Measurements from ENCODE around the gene C1QL4.
"Not testable (repeated sequence)": the region's sequence is repeated elsewhere in the genome, so short reads cannot be mapped to it uniquely, and the experiment has no call there.

The C1QL4 gene

GRCh38 chr12:49333778-49334177, 3.2 kb downstream of the C1QL4 start:
- DNase-seq (ENCODE audit: low spot score), result not testable (repeated sequence)

DNA sequence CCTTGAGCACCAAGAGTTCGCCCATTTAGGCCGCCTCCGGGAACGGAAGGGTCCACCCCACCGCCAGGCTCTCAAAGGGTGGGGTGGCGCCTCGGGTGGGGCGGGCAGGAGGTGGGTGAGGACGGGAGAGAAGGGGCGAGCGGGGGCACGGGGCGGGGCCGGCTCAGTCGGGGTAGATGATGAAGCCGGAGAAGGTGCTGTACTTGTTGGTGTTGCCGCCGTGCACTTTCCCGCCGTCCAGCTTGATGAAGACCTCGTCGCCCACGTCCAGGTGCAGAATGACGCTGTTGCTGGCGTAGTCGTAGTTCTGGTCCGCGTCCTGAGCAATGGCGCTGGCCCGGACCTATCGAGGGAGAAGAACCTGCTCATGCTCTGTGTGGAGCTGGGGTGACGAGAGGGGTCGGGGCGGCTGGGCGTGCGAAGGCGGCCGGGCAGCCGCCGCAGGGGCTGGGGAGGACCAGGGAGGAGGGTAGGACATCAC, 4.1 kb downstream of the C1QL4 start:
- no peak for DNase-seq (ENCODE audit: low spot score)

- DNase-seq (ENCODE audit: low spot score), result no peak
These were observed 4.5 kb downstream of the C1QL4 start for GRCh38 chr12:49332441-49332861.

DNA sequence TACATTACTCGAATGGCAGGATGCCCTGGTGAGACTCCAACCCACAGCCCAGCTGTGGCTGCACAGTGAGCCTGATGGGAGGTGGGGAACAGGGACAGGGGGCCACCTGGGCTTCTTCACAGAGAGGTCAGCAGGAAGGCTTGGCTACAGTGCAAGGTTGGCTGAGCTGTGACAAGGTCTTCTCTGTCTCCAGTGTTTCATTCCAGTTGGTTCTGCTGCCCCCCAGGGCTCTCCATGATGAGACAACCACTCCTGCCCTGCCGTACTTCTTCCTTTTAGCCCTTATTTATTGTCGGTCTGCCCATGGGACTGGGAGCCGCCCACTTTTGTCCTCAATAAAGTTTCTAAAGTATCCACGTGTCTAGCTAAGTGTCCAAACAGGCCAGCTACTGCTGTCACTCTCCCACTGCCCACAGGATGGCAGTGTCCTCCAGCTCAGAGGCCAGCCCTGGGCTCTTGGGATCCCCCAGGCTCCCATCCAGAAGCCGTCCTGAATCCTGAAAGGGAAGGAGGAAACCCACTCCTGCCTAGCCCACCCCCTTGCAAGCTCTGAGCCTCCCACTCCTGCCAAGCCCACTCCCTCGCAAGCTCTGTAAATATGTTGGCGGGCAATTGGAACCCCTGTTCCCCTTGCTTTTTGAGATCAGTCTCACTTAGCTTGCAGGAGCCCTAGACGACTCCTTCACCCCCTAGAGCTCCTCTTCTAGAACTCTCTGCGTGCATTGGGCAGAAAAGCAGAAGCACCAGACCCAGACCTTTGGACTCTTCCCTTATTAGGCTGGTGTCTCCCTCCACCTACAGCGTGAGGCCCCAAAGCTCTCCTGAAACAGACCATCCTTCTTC, 5.4 kb downstream of the C1QL4 start:
- peak; percentile 81 for DNase-seq (ENCODE audit: low spot score)

DNA sequence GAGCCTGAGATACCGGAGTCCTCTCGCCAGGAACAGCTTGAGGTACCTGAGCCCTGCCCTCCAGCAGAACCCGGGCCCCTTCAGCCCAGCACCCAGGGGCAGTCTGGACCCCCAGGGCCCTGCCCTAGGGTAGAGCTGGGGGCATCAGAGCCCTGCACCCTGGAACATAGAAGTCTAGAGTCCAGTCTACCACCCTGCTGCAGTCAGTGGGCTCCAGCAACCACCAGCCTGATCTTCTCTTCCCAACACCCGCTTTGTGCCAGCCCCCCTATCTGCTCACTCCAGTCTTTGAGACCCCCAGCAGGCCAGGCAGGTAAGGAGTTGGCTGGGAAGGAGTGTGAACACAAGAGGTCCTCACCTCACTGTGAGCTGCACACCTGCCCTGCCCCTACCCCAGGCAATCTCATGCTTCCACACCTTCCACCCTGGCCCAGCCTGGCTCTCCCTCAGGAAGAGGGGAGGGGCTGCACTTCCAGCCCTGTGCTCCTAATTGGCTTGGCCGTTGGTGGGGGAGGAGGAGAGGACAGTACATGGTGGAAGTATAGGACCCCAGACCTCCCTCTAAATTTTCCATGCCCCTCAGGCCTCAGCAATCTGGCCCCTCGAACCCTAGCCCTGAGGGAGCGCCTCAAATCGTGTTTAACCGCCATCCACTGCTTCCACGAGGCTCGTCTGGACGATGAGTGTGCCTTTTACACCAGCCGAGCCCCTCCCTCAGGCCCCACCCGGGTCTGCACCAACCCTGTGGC, 6.2 kb downstream of the C1QL4 start:
- no peak for DNase-seq (ENCODE audit: low spot score)

- no peak for DNase-seq (ENCODE audit: low spot score)
These were observed 6.9 kb downstream of the C1QL4 start for GRCh38 chr12:49330032-49330619.

GRCh38 chr12:49328816-49329215, 8.2 kb downstream of the C1QL4 start:
- no peak for DNase-seq (ENCODE audit: low spot score)

GRCh38 chr12:49327887-49328286, 9.1 kb downstream of the C1QL4 start:
- no peak for DNase-seq (ENCODE audit: low spot score)

DNA sequence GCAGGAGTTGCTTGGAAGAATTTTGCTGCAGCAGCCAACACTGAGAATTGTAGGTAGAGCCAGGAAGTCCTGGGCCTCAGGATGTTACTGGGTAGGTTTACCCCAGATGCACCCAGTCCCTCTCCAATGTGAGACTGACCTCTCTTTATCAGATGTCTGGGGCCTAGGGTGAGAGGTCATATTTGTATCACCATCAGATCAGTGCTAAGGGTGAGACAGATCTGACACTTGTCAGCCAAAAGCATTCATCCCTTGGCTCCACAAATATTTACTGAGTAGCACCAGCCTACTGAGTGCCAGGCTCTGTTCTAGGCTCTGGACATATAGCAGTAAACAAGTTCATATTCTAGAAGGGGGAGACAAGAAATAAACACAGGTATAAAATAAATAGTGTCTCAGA, 9.6 kb downstream of the C1QL4 start:
- no peak for DNase-seq (ENCODE audit: low spot score)

- no peak for DNase-seq (ENCODE audit: low spot score)
These were observed 11.4 kb downstream of the C1QL4 start for GRCh38 chr12:49325606-49326005.

DNA sequence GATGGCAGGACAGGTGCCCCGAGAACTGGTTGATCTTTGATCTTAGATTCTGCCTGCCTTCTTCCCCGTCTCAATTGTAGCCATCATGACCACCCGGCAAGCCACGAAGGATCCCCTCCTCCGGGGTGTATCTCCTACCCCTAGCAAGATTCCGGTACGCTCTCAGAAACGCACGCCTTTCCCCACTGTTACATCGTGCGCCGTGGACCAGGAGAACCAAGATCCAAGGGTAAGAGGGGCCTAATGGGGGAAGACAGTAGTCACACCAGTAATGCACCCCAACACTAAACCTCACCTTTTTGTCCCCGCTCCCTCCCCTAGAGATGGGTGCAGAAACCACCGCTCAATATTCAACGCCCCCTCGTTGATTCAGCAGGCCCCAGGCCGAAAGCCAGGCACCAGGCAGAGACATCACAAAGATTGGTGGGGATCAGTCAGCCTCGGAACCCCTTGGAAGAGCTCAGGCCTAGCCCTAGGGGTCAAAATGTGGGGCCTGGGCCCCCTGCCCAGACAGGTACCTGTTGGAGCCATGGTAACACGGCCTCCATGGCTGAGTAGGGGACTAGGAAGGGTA, 13.4 kb downstream of the C1QL4 start:
- DNase-seq (ENCODE audit: low spot score), result no peak

DNA sequence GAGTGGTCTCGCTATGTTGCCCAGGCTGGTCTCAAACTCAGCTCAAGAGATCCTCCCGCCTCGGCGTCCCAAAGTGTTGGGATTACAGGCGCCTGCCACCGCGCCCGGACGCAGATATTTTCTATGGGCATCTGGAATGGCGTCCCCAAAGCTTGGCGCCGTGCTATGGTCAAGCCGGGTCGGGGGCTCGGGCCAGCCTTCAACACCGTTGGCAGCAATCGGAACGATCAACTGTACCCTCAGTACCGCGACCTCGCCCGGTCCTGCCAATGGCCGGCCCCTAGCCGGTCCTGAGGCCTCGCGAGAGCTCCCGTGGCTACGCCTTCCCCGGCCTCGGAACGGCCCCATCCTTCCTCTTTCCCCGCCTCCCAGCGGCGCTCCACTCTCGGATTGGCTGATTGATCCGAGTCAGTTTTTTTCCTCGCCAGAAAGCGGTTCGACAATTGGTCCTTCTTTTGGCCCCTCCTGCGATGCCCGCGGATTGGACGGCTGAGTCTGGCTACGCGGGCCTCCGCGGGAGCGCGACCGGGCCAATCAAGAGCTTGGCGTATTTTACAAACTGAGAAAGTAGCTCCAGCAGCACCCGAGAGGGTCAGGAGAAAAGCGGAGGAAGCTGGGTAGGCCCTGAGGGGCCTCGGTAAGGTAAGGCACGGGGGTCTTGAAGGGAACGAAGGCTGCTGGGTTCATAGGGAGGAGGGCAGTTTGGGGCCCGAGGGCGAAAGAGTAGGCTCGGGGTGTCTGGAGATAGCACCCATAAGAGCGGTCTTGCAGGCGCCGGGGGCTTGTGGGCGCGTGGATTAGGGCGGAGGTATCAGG, 14.1 kb downstream of the C1QL4 start, which contains the start of gene TROAP:
Gene TROAP (plus strand): TSS at position 548 of the 816 bp plus-strand sequence. CDS start 354 bp downstream, outside the sequence.
- peak; percentile 99 for DNase-seq (ENCODE audit: low spot score)

- no peak for DNase-seq (ENCODE audit: low spot score)
These were observed 14.7 kb downstream of the C1QL4 start for GRCh38 chr12:49322367-49322707.

DNA sequence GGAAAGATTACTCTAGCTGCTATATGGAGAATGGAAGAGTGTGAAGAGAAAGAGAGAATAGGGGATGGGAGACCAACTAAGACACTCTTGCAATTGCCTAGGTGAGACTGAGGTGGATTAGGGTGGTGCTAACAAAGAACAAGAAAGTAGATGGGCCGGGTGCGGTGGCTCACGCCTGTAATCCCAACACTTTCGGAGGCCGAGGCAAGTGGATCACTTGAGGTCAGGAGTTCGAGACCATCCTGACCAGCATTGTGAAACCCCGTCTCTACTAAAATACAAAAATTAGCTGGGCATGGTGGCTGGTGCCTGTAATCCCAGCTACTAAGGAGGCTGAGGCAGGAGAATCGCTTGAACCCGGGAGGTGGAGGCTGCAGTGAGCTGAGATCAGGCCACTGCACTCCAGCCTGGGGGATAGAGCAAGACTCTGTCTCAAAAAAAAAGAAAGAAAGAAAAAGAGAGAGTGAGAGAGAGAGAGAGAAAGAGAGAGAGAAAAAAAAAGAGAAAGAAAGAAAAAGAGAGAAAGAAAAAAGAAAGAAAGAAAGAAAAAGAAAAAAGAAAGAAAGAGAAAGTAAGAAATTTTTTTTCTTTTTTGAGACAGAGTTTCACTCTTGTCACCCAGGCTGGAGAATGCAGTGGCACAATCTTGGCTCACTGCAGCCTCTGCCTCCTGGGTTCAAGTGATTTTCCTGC, 16.4 kb downstream of the C1QL4 start:
- DNase-seq (ENCODE audit: low spot score), result not testable (repeated sequence)

DNA sequence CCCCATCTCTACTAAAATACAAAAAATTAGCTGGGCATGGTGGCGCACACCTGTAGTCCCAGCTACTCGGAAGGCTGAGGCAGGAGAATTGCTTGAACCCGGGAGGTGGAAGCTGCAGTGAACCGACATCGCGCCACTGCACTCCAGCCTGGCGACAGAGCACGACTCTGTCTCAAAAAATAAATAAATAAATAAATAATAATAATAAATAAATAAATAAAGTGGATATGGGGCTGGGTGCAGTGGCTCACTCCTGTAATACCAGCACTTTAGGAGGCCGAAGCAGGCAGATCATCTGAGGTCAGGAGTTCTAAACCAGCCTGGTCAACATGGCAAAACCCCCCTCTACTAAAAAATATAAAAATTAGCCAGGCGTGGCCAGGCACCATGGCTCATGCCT, 19.9 kb downstream of the C1QL4 start:
- DNase-seq (ENCODE audit: low spot score), result not testable (repeated sequence)

GRCh38 chr12:49314811-49315210, 22.2 kb downstream of the C1QL4 start:
- no peak for DNase-seq (ENCODE audit: low spot score)

GRCh38 chr12:49310451-49311000, 26.5 kb downstream of the C1QL4 start:
- not testable (repeated sequence) for DNase-seq (ENCODE audit: low spot score)

DNA sequence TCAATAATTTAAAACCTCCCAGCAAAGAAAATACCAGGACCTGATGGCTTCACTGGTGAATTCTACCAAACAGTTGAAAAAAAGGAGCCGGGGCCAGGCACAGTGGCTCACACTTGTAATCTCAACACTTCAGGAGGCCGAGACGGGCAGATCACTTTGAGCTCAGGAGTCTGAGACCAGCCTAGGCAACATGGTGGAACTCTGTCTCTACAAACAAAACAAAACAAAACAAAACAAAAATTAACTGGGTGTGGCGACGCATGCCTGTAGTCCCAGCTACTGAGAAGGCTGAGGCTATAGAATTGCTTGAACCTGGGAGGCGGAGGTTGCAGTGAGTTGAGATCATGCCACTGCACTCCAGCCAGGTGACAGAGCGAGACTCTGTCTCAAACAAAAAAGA, 27.6 kb downstream of the C1QL4 start:
- no peak for DNase-seq (ENCODE audit: low spot score)

- DNase-seq (ENCODE audit: low spot score), result no peak
These were observed 31.1 kb downstream of the C1QL4 start for GRCh38 chr12:49305762-49306510.

DNA sequence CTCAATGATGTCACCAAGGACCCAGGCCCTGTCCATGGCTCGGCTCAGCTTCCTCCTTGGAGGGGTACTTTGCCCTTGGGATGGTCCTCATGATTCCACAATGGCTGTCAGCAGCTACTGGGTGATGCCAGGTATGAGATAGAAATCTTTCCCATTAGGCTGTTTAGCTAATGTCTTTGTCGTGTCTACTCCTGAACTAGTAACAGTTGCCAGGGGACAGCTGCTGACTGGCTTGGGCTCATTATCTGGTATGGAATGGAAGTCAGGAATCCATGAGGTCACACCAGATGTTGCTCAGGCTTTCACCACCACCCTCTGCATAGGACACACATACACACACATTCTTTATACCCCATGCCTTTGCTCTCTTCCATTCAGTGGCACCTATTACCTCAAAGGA, 32.8 kb downstream of the C1QL4 start:
- DNase-seq (ENCODE audit: low spot score), result no peak

Data from iPS-NIHi11 (cell line).